Measurements from ENCODE around the gene AP4M1. TPM values are rescaled to one million over a fixed set of nuclear protein-coding genes. Genes with fewer than 3 reads are reported as not detected.

The AP4M1 gene
- polyA plus RNA-seq, 2 of the 4 experiments (the other 2 are of a cell fraction), result 16.6 to 18.3 TPM

- no peaks in the 10 kb centered on the region for H3K4me1 ChIP-seq
- ChIA-PET CTCF (interaction anchor here (0.7 to 12.5 kb wide), 6 partner anchors 7 to 140 kb away, joined by 3 to 128 read pairs (median 4); partner anchors contain the start of genes TRIM4 and ZKSCAN1), POLR2A (interaction anchor here (0.8 kb wide), 1 partner anchor 18 kb away, joined by 3 read pairs; no protein-coding TSS in a partner anchor)
- no peak overlapping the region for H3K27ac ChIP-seq
- H3K4me3 ChIP-seq, result no peak overlapping the region
- DNase-seq (ENCODE audit: low read depth in 1 of 2, low spot score in 1 of 2), result no peak
- no peak overlapping the region for H3K4me2 ChIP-seq
- TF ChIP-seq EHMT2 (IDR thresholded peaks at IDR 0.05; ENCODE audit: low read depth) (no peak), ESRRA (IDR thresholded peaks at IDR 0.05; ENCODE audit: borderline replicate concordance, low read length) (no peak), HMGXB4 (CRISPR knock-in tag; IDR thresholded peaks at IDR 0.05; ENCODE audit: borderline replicate concordance) (no peak), MAFK (IDR thresholded peaks at IDR 0.05; ENCODE audit: partially characterized antibody) (no peak), HOXA7 (CRISPR knock-in tag; IDR thresholded peaks at IDR 0.05) (no peak), RFX5 (IDR thresholded peaks at IDR 0.05) (no peak), POLR2A (IDR thresholded peaks at IDR 0.05; ENCODE audit: low read length) (no peak), GATA3 (IDR thresholded peaks at IDR 0.05; ENCODE audit: borderline replicate concordance) (no peak), FOSL2 (IDR thresholded peaks at IDR 0.05) (no peak), FOSL2 (CRISPR knock-in tag; IDR thresholded peaks at IDR 0.05) (no peak), MAZ (IDR thresholded peaks at IDR 0.05; ENCODE audit: borderline replicate concordance, low read depth, low read length) (no peak), SMC3 (IDR thresholded peaks at IDR 0.05) (no peak), CTCF (IDR thresholded peaks at IDR 0.05) (no peak), BHLHE40 (IDR thresholded peaks at IDR 0.05; ENCODE audit: low read depth, low read length) (no peak), HOXB13 (CRISPR knock-in tag; IDR thresholded peaks at IDR 0.05; ENCODE audit: low read depth) (no peak), HOXB5 (CRISPR knock-in tag; IDR thresholded peaks at IDR 0.05) (no peak), HDAC2 (IDR thresholded peaks at IDR 0.05) (no peak), POLR2AphosphoS2 (conservative IDR thresholded peaks at IDR 0.05; ENCODE audit: low read length) (no peak), RARB (CRISPR knock-in tag; IDR thresholded peaks at IDR 0.05) (no peak)
- ATAC-seq, result no peak
- no peak for FAIRE-seq
- peaks cover 18% of the 10 kb centered on the region for H3K9me3 ChIP-seq
- 92% methylated on average over 5 of the region's 5 CpGs for WGBS (ENCODE audit: missing lambda C conversion rate)
Observed at GRCh38 chr7:100059251-100059739, 42.1 kb upstream of the AP4M1 start.

- Histone ChIP-seq H3K4me1 (no peaks in the 10 kb centered on the region), H3K4me2 (no peak overlapping the region), H3K9me3 (peaks cover 38% of the 10 kb centered on the region), H3K4me3 (no peak overlapping the region), H3K27ac (no peak overlapping the region)
- no peak for DNase-seq (ENCODE audit: low read depth in 1 of 2, low spot score in 1 of 2)
- ChIA-PET POLR2A (no interaction called here), CTCF (interaction anchor here (12.5 kb wide), 1 partner anchor 70 kb away, joined by 128 read pairs; no protein-coding TSS in a partner anchor)
- FAIRE-seq, result no peak
- TF ChIP-seq EP300 (IDR thresholded peaks at IDR 0.05) (no peak), ELK1 (IDR thresholded peaks at IDR 0.05; ENCODE audit: low read depth, low read length) (no peak), EHMT2 (IDR thresholded peaks at IDR 0.05; ENCODE audit: low read depth) (no peak), RCOR1 (IDR thresholded peaks at IDR 0.05; ENCODE audit: low read depth, low read length) (no peak), CHD4 (IDR thresholded peaks at IDR 0.05; ENCODE audit: borderline replicate concordance) (no peak), PHF8 (IDR thresholded peaks at IDR 0.05; ENCODE audit: borderline replicate concordance, low read depth) (no peak), CTCF (IDR thresholded peaks at IDR 0.05) (no peak), HMGXB4 (CRISPR knock-in tag; IDR thresholded peaks at IDR 0.05; ENCODE audit: borderline replicate concordance) (no peak), HOXB5 (CRISPR knock-in tag; IDR thresholded peaks at IDR 0.05) (no peak), TFCP2L1 (CRISPR knock-in tag; IDR thresholded peaks at IDR 0.05) (no peak), MAFK (IDR thresholded peaks at IDR 0.05; ENCODE audit: partially characterized antibody) (no peak)
- TF ChIP-seq, protein P1, sequence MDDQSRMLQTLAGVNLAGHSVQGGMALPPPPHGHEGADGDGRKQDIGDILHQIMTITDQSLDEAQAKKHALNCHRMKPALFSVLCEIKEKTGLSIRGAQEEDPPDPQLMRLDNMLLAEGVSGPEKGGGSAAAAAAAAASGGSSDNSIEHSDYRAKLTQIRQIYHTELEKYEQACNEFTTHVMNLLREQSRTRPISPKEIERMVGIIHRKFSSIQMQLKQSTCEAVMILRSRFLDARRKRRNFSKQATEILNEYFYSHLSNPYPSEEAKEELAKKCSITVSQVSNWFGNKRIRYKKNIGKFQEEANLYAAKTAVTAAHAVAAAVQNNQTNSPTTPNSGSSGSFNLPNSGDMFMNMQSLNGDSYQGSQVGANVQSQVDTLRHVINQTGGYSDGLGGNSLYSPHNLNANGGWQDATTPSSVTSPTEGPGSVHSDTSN (IDR thresholded peaks at IDR 0.05), result no peak
- WGBS (ENCODE audit: missing lambda C conversion rate), result 93% methylated on average over 11 of the region's 11 CpGs
- no peak for ATAC-seq
Observed at GRCh38 chr7:100061518-100062193, 39.8 kb upstream of the AP4M1 start.

All from A549 (cell line).